Measurements from ENCODE around the gene E2F8.

DNA sequence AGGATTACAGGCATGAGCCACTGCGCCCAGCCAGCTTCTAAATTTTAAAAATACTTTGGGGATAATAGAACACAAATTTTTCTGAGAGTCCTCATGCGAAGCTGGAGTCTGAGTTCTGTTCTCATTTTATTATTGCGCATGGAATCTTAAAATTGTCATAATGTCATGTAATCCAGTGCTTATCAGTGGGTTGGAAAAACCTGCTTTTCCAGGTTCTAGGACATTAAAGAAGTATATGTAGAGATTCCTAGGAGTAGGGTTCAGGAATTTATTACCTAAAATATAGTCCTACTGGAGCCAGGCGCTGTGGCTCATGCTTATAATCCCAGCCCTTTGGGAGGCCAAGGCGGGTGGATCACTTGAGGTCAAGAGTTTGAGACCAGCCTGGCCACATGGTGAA is 4.6 kb upstream of the E2F8 start:
- TF ChIP-seq, protein P1, sequence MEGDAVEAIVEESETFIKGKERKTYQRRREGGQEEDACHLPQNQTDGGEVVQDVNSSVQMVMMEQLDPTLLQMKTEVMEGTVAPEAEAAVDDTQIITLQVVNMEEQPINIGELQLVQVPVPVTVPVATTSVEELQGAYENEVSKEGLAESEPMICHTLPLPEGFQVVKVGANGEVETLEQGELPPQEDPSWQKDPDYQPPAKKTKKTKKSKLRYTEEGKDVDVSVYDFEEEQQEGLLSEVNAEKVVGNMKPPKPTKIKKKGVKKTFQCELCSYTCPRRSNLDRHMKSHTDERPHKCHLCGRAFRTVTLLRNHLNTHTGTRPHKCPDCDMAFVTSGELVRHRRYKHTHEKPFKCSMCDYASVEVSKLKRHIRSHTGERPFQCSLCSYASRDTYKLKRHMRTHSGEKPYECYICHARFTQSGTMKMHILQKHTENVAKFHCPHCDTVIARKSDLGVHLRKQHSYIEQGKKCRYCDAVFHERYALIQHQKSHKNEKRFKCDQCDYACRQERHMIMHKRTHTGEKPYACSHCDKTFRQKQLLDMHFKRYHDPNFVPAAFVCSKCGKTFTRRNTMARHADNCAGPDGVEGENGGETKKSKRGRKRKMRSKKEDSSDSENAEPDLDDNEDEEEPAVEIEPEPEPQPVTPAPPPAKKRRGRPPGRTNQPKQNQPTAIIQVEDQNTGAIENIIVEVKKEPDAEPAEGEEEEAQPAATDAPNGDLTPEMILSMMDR (IDR thresholded peaks at IDR 0.05), result no peak
- no peak for TF ChIP-seq POLR2A (IDR thresholded peaks at IDR 0.05; ENCODE audit: low read depth)

All from esophagus muscularis mucosa (tissue), 3 donors.